Globus pallidus (tissue), 1 donor: ENCODE results near the gene XRN2.
"Not testable (repeated sequence)": the region's sequence is repeated elsewhere in the genome, so short reads cannot be mapped to it uniquely, and the experiment has no call there.

Experiments
- DNase-seq: peaks from one replicate; pipeline ENCODE4 v3.0.0-alpha.2; 2015; ENCODE audit warnings: low spot score

Gene XRN2

DNA sequence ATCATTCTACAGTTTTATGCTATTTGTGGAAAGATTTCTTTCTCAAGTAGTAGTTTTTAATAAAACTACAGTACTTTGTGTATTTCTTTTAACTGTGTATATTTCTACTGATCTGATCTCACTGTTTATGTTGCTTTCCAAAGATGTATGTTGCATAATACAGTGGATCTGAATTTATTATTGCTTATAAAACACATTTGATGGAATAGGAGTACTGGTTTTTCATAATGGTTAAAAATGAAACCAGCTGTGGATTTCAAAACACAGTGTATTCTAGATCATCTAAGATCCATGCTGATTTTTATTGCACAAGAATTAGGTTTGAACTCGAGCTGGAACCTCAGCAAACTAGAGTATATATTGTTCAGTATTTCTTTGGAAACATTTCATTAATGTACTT lies 86.2 kb downstream of the XRN2 start:
- DNase-seq: no peak

DNA sequence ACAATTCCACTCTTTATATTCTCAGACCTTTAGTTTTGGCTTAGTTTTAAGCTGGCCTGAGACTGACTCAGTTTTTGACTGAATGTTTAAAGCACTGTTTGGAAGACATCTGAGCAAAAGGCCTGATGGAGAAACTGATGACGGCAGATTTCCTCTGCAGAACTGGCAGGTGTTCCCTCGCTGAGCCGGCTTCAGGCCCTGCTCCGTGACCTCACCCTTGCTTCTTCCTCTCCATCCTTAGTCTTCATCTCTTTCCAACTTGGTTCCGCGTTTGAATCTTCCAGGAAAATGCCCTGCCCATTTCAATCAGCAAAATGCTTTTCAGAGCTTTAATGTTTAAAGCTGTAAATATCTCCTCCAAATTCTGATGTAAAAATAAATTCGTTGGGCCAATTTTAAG lies 87.6 kb downstream of the XRN2 start:
- DNase-seq: no peak

DNA sequence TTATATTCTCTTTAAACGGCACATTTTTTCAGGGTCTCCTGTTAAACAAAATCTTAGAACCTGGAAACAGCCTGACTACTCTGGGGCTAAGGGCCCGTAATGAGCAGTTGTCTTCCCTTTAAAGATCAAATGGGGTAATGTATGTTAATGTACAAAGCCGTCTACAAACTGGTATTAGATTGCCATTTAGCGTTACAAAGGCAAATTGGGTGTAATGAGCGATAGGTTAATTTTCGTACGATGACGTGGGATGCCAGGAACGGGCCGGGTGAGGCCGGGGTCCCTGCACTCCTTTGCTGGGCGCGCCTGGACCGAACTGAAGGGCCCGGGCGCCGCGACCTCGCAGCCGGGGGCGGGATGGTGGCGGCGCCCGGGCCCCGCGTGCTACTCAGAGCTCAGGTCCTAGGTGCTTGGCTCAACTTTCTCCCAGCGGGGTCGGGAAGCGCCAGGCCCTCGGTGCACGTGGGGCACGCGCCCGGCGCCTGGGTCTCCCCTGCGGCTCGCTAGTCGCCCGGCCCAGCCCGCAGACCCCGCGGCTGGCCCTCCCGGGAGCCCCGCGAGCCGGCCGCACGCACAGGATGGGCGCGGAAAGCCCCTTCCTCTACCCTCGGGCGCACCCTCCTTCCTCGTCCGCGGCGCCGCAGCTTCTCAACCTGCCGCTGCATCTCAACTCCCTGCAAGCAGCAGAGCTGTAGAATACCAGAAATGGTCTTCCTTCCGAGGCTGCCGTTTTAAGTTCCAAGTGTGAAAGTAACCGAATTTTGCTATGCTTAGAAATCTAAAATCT lies 88.2 kb downstream of the XRN2 start:
- no peak for DNase-seq

DNA sequence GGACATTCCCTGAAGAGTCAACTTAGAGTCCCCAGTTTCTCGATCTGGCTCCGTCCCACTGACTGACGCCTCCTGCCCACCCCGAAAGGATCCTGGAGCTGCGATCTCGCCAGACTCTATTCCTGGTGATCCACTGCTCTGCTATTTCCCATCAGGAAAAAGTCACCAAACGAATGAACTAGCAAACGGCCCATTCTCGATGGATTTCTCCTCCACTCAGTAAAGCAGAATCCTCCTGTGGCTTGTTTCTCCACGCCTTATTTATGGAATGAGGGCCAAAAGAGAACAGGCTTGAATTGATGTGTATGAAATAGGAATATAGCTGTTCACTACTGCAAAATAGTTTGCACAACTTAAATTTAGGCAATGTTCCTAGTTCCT lies 88.8 kb downstream of the XRN2 start:
- DNase-seq: no peak

DNA sequence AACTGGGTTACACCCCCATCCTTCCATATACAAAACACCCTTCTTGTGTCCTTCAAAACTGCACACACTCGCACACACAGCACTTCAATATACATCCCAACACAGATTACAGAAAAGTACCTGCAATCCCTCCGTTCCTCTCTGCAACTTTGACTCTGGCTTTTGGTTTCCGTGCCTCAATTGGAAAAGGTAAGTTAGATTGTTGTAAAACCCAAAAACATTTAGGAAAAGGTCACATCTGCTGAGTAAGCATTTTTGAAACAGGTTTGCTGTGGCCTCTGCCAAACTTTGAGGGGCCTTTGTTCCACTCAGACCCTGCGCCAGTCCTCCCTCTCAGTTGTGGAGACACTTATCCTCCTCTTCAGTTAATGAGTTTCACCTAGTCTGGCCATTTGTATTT lies 90.0 kb downstream of the XRN2 start:
- DNase-seq: no peak

DNA sequence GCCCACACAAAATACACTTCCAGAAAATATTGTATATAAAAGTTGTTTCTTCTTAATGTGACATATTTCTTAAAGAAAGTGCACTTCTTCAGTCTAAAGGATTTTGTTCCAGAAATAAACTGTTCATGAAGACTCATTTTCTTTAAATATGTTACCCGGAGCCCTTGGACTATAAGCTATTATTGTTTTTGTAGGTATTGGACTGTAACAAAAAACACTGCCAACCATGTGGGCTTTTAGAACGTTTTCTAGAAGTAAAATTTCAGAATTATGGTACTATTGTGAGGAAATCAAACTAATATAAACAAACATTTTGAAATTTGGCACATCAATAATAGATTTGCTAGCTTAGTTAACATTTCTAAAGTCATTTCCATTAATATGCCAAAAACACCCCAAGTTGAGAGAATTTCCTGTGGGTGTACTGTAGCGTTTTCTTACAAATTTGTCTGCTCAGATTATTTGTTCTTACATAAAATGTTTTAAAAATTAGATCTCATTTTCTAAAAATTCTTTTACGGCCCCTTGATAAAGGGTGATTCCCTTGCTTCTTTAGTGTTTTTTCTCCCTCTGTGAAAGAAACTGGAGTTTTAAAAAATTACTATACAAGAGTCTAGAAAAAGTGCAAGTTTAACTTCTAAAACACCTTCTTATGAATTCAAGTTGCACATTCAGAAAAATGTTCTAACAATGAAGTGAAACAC lies 90.8 kb downstream of the XRN2 start:
- DNase-seq: no peak

DNA sequence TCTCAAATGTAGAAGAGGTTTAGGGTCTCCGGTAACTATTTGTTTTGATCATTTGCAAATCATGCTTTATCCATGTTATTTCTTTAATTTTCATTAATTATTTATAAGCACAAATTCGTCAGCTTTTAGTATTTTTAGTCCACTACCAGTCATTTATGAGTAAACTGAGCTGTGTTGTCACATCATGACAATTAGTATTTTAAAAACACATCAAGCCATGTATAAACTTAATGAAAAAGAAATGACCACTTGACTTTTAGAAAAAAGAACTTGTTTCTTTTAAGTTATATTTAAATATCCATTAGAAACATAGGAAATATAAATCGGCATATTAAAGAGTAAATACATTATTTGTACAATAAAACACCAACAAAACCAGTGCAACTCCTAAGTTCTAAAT lies 91.4 kb downstream of the XRN2 start:
- DNase-seq: no peak

DNA sequence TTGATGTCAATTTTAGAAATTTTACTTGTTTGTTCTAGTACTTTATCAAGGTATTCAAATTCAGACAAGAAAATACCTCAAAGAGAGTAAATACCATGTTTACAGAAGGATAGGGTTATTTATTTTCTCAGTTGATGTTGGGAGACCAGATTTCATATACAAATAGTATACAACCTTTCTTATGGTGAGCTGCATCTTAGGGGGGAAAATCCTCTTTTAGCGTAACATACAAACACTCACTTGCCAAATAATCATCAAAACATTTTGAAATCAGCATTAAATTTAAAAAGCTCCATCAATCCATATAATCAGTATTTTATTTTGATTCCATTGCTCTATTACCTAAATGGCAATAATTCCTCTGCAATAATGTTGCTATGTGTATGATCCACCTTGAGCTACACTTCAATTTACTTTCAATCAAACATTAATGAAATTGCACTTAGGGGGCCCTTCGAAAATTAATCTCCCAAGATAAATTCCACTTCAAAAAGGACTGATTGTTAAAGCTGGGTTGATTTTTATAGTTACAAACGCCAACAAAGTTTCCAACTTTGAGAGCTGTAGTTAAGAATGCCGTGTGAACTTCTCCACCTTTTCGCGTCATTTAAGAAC lies 92.0 kb downstream of the XRN2 start:
- DNase-seq: no peak

DNA sequence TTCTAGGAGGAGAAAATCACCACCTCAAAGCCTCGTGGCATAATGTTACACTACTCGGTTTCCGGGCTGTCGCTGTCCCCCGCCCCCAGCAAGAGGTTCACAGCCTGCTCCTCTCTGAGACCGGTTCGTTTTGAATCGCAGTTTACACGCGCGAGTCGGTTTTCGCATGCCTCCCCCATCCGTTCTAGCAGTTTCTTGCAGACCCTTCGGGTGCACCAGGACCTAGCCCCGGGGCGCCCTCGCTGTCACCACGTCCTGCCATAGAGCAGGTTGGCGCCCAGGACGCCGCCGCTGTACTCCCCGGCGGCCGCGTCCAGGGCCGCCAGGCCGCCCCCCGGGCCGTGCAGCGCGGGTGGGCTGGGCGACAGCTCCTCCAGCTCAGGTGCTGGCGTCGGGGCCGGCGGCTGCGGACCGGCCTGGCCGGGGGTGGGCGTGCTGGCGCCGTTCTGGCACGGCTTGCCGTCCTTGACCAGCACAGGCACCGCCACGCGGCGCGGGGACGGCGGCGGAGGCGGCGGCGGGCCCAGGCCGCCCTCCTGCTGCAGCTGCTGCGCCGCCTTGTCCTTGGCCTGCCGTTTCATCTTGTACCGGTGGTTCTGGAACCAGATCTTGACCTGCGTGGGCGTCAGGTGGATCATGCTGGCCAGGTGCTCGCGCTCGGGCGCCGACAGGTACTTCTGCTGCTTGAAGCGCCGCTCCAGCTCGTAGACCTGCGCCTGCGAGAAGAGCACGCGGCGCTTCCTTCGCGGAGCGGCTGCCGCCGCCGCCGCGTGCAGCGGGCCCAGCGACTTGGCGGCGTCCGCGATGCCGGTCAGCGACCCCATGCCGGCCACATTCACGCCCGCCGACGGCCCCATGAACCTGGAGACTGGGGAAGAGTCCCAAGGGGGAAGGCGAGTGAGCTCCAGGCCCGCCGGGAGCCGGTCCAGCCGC lies 92.8 kb downstream of the XRN2 start:
- no peak for DNase-seq

DNA sequence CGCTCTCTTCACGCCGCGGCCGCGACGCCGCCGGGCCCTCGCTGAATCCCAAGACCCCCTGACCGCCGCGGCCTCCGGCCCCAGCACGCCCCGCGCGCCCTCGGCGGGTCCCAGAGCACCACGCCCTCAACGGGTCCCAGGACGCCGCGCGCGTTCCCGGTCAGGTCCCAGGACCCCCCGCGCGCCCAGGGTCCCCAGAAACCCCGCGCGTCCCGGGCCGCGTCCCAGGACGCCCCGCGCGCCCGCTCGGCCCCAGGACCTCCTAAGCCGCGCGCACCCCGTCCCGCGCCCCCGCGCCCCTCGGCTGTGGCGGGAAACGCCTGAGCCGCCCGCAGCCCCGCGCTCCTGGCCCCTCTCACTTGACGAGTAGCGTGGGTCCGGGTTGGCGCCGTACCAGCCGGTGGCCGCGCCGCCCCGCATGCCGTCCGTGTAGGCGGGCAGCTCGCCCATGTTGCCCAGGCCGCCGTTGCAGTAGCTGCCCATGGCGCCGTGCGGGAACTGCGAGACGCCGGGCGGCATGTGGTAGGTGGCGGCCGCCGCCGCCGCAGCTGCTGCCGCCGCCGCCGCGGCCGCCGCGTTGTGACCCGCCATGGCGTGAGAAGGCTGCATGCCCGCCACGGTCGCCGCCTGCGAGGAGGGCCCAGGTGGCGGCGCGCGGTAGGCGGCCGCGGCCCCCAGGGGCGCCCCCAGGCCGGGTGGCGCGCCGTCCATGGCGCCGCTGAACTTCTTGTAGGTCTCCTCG lies 93.6 kb downstream of the XRN2 start:
- no peak for DNase-seq

DNA sequence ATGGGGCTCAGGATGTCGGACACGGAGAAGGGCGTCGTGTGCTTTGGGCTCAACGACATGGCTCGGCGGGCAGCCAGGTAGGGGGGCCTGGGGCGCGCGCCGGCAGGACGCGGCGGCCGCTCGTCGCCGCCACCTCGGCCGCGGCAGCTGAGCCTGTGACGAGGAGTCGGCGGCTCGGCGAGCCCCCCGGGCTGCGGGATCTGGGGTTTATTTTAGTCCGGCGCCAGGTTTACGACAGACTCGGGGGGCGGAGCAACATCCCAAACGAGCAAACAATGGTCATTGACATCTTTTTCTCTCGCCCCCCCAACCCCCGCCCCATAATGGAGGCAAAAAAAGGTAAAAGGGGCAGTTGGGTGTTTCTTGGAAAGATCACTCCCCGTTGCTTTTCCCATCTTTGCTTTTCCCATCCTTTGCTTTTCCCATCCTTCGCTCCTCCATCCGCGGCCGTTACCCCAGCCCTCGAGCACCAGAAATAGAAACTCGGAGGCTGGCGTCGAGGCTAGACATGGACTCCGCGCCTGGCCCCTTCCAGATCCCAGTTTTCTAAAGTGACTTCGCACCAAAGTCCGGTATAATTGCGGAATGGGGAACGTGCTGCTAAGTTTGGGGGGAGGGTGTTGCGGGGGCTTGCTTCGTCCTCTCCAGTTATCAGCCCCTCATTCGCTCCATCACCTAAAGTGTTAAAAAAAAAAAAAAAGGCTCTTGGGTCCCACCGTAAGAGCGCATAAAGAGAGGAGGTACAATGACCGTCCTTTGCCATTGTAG lies 94.4 kb downstream of the XRN2 start, which contains the start of gene NKX2-4:
Gene NKX2-4 (minus strand): TSS at position 186 of the 768 bp plus-strand sequence. CDS start 127 bp downstream, at position 59.
- DNase-seq: no peak

DNA sequence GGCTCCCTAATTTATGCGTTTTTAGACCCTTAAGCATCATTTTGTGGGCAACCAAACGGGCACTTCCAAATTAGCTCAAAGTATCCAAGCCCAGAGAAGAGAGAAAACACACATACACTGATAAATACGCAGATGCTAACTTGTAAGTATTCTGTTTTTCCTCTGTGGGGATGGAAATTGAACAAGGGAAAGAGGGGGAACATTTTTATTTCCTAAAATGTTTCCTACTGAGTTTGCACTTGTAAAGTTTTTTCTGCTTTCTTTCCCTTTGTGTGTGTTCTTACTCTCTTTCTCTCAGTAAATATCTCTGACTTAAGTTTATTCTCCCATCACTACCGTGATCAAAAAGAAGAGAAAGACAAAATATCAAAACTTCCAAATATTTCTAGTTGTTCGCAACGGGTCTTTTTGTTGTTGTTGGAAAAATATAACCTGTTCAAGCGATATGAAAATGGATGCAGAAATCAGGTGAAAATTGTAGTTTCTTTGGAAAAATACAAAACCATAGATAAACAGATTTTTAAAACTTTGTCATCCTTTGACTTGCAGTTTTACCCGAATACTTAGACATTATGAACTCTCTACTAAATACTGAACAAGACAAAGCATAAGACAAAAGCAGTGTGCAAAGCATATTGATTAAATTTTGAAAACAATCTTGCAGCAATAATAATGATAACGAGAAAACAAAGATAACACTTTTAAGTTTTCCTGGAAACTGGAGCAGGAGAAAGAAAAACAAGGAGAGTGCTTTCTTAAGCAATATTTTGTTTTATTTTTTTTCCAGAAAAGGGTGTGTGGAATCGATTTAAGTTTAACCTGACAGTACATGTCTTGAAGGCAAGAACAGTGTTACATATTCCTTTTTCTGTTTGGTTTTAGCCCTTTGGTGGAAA lies 95.2 kb downstream of the XRN2 start:
- no peak for DNase-seq

DNA sequence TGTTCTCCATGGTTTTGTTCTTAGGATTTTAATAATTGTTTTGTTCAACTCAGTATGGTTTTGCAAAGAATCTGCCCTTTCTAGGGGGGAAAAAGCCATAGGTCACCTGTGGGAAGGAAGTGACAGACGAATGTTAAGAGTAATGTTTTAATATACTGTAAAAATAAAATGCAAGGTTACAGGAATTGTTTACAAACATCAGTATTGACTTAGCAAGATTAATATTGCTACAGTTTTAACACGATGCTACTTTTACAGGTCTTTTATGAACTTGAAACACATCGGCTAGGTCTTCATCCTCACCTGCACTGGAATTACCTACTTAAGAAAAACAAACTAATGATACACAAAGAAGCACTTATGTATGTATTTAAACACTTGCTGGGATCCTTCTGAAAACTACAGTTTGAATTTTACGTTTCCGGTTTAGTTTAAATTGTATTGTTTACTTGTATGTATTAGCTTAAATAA lies 95.9 kb downstream of the XRN2 start:
- no peak for DNase-seq

DNA sequence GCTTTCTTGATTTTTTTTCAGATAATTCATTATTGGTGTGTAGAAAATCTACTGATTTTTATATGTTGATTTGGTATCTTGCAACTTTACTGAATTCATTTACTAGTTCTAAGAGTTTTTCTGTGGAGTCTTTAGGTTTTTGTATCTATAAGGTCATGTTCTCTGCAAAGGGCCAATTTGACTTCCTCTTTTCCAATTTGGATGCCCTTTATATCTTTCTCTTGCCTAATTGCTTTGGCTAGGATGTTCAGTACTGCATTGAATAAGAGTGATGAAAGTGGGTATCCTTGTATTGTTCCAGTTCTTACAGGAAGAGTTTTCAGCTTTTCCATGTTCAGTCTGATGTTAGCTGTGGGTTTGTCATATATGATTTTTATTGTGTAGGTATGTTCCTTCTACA lies 108.6 kb downstream of the XRN2 start:
- no peak for DNase-seq

DNA sequence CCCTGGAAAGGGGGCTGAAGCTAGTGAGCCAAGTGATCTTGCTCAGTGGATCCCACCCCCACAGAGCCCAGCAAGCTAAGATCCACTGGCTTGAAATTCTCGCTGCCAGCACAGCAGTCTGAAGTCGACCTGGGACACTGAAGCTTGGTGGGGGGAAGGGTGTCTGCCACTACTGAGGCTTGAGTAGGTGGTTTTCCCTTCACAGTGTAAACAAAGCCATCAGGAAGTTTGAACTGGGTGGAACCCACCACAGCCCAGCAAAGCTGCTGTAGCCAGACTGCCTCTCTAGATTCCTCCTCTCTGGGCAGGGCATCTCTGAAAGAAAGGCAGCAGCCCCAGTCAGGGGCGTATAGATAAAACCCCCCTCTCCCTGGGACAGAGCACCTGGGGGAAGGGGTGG lies 110.9 kb downstream of the XRN2 start:
- not testable (repeated sequence) for DNase-seq

DNA sequence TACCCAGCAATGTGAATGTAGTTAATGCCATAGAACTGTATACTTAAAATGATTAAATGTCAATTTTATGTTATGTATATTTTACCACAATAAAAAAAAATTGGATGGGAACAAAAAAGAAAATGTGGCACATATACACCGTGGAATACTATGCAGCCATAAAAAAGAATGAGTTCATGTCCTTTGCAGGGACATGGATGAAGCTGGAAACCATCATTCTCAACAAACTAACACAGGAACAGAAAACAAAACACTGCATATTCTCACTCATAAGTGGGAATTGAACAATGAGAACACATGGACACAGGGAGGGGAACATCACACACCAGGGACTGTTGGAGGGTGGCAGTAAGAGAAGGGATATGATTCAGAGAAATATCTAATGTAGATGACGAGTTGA lies 116.0 kb downstream of the XRN2 start:
- not testable (repeated sequence) for DNase-seq

DNA sequence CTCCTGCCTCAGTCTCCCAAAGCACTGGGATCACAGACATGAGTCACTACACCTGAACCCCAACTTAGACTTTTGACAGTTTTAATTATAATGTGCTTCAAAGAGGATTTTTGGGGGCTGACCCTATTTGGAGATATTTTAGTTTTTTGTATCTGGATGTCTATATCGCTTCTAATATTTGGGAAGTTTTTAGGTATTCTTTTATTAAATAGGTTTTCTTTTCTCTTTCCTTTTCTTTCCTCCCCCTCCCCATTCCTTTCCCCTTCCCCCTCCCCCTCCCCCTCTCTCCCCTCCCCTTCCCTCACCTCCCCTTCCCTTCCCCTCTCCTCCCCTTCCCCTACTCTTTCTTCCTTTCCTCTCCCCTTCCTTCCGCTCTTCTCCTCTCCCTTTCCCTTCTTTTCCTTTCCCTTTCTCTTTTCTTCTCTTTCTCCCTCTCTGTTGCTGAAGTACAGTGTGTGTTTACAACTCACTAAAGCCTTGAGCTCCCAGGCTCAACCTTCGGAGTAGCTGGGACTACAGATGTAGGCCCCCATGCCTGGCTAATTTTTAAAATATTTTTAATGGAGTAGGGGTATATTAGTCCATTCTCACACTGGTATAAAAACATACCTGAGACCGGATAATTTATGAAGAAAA lies 118.6 kb downstream of the XRN2 start:
- DNase-seq: no peak

DNA sequence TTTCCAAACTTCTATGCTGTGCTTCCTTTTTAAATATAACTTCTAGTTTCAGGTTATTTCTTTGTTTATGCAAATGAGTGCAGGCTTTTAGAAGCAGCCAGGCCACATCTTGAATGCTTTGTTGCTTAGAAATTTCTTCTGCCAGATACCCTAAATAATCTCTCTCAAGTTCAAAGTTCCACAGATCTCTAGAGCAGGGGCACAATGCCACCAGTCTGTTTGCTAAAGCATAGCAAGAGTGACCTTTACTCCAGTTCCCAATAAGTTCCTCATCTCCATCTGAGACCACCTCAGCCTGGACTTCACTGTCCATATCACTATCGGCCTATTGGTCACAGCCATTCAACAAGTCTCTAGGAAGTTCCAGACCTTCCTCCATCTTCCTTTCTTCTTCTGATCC lies 120.6 kb downstream of the XRN2 start:
- not testable (repeated sequence) for DNase-seq

DNA sequence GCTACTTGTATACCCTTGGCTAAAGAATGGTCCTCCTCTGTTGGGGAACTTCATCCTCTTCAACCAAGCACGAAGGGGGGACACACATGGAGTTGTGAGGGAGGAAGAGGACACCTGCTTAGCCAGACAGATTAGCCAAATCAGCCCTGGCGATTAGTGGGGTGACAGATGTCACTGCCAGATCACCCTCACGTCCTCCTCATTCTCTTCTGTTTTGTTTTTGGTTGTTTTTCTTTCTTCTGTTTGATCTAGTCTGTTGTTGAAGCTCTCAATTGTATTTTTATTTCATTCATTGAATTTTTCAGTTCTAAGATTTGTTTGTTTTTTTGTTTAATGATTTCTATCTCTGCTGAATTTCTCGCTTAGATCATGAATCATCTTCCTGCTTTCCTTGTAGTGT lies 121.7 kb downstream of the XRN2 start:
- DNase-seq: no peak
